Bronchial epithelial cell (primary cell): ENCODE data around the gene BOD1L2. TPM values are rescaled to one million over a fixed set of nuclear protein-coding genes. Genes with fewer than 3 reads are reported as not detected.

ENCODE experiments used
- DNase-seq: peaks from one replicate; pipeline ENCODE4 v3.0.0-alpha.2; 2010; ENCODE audit warnings: low read depth
- FAIRE-seq: peaks from 2 replicates; lab custom pipeline; 2011; peaks lifted over from hg19 to GRCh38; lab: Jason Lieb, UNC
- H3K27me3 ChIP-seq: 2 replicates; pipeline ENCODE4 v1.5.1; 2011; ENCODE audit warnings: low read length; ENCODE audit not compliant: control insufficient read depth, insufficient read depth
- H3K36me3 ChIP-seq: 2 replicates; pipeline ENCODE4 v1.5.1; 2011; ENCODE audit warnings: low read length; ENCODE audit not compliant: control insufficient read depth, insufficient read depth
- H3K4me3 ChIP-seq: 2 replicates; pipeline ENCODE4 v1.5.1; 2011; ENCODE audit warnings: mild to moderate bottlenecking, low read depth, low read length, control low read depth
- total RNA-seq: library from RNA; depleted of rRNA; stranded (reverse); fragments of >200 nt; gene quantifications from 2 replicates; pipeline ENCODE4 v1.2.1, GENCODE V29; 2014
- TF ChIP-seq, protein P1 (sequence below): IDR thresholded peaks from 2 replicates; pipeline ENCODE4 v1.5.1; 2011; ENCODE audit warnings: mild to moderate bottlenecking, moderate library complexity, low read length, control low read depth, inconsistent platforms; ENCODE audit not compliant: insufficient read depth, severe bottlenecking

The BOD1L2 gene
- total RNA-seq, 1 donor from 2014 or later, result not detected

DNA sequence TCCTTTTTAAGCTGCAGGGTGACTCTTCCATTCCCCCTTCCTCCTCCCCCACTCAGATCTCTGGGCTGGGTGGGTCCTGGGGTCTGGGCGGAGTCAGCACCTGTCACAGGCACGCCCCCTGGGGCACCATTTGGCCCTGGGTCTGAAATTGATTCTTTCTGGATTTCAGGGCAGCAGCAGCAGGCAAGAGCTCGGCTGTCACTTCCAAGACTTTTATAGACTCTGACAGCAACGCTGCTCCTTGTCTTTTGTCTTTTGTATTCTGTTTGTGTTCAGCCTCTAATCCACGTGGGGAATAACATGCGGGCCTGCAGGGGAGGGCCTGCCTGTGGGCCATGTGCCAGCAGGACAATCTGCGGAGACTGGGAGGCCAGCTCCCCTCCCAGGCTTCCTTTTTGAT lies 3.9 kb downstream of the BOD1L2 start:
- TF ChIP-seq, protein P1, sequence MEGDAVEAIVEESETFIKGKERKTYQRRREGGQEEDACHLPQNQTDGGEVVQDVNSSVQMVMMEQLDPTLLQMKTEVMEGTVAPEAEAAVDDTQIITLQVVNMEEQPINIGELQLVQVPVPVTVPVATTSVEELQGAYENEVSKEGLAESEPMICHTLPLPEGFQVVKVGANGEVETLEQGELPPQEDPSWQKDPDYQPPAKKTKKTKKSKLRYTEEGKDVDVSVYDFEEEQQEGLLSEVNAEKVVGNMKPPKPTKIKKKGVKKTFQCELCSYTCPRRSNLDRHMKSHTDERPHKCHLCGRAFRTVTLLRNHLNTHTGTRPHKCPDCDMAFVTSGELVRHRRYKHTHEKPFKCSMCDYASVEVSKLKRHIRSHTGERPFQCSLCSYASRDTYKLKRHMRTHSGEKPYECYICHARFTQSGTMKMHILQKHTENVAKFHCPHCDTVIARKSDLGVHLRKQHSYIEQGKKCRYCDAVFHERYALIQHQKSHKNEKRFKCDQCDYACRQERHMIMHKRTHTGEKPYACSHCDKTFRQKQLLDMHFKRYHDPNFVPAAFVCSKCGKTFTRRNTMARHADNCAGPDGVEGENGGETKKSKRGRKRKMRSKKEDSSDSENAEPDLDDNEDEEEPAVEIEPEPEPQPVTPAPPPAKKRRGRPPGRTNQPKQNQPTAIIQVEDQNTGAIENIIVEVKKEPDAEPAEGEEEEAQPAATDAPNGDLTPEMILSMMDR, result no peak
- DNase-seq (no peak), FAIRE-seq (no peak)
- no peaks in the 10 kb centered on the region for H3K36me3 ChIP-seq
- H3K4me3 ChIP-seq, result no peak overlapping the region
- no peaks in the 10 kb centered on the region for H3K27me3 ChIP-seq

DNA sequence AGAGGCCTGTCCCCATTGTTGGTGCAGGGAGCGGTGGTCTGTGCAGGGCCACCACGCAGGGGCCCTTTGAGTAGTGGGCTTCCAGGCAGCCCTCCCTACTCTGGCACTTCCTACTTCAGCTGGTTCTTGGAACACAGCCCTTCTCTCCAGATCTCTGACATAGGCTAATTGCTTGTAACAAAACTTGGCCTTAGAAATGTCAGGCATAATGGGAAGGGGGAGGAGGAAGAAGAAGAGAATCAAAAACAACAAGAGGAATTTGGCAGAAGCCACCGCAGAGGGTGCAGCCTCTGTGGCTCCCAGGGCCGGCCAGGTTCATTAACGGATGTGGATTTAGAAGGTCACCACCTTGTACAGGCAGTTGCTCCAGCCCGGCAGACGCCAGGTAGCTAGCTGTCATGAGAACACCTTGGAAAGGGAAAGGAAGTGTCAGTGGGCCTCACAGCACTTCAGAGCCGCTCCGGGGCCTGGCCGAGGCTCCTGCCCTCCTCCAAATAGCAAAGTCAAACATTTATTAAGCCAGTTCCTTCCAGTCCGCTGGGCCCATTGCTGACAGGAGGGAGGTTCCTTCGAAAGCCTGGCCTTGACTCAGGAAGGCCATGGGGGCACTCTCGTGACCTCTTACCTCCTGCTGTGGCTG lies 7.4 kb downstream of the BOD1L2 start:
- no peak overlapping the region for H3K4me3 ChIP-seq
- TF ChIP-seq, protein P1, result no peak
- no peaks in the 10 kb centered on the region for H3K27me3 ChIP-seq
- DNase-seq, result no peak
- no peak for FAIRE-seq
- no peaks in the 10 kb centered on the region for H3K36me3 ChIP-seq

DNA sequence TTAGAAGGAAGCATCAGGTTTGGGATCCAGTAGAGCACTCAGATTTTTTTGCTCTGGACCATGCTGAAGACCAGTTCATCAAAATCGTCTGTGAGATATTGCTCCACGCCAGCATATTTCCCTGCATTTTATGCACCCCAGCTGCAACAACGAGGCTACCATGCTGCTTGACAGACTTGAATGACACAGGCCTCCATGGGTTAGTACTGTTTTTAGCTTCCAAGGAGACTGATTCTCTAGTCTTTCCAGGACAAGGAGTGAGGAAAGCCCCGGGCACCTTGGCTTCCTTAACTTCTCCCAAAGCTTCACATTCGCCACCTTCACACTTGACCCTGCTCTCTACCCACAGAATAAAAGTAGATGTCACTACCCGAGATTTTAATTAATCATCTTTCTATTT lies 17.5 kb downstream of the BOD1L2 start:
- no peak for DNase-seq
- FAIRE-seq, result no peak
- no peaks in the 10 kb centered on the region for H3K36me3 ChIP-seq
- H3K4me3 ChIP-seq, result no peak overlapping the region
- TF ChIP-seq, protein P1, result no peak
- no peaks in the 10 kb centered on the region for H3K27me3 ChIP-seq

DNA sequence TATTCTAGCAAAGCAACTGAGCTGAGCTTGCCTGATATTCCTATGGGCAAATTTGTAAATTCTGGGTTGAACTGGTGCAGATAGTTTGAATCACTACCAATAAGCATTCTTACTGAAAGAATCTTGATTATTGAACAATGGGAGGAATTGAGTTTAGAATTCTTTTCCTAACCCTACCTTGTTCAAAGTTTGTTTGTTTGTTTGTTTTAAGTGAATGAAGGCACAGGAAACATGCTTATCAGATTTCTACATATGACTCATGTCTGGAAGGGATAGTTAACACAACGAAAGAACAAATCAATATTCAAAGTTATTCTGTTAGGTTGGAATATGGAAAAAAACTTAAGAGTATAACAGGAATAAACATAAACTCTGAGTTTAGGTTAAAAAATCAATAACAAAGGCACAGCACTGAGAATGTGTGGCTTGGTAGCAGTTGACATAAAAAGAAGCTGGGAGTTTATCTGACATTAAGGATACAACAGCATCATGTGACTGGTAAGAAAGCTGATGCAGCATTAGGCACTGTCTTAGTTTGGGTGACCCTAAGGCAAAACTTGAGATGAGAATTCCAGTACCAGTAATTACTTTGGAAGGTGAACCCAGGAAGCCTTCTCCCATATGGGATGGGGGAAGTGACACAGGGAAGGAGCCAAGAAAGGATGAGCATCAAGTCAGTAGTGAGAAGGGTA lies 20.9 kb downstream of the BOD1L2 start:
- FAIRE-seq (no peak), DNase-seq (no peak)
- no peaks in the 10 kb centered on the region for H3K27me3 ChIP-seq
- H3K4me3 ChIP-seq, result no peak overlapping the region
- no peaks in the 10 kb centered on the region for H3K36me3 ChIP-seq
- TF ChIP-seq, protein P1, result no peak

DNA sequence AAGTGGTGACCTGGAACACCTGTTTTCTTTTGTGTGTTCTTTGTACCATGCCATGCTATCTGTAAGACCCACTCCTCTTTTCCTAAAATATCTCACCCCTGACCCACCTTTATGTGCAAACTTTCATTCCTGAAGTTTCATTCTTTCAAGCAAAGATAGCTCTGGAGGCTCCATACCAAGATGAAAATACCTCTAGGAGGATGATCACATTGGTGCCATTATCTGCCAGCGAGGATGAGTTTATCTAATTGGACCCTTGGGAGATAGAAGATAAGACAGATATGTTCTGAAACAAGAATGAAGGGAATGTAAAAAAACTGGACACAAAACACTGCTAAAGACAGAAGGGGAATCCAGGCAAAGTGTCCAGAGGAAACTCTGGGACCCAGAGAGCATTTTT lies 24.1 kb downstream of the BOD1L2 start:
- no peaks in the 10 kb centered on the region for H3K36me3 ChIP-seq
- DNase-seq (no peak), FAIRE-seq (no peak)

More for the DNA sequence above, 24.1 kb downstream of the BOD1L2 start:
- TF ChIP-seq, protein P1, result no peak
- no peaks in the 10 kb centered on the region for H3K27me3 ChIP-seq
- no peak overlapping the region for H3K4me3 ChIP-seq
